HG03060 (cell line): ENCODE measurements around the gene NOTCH2NLA.
"Not testable (repeated sequence)": the region's sequence is repeated elsewhere in the genome, so short reads cannot be mapped to it uniquely, and the experiment has no call there.

Experiments
- ATAC-seq: cut with Tn5 transposase; IDR thresholded peaks from one replicate; pipeline ENCODE4 v1.9.1; 2021; ENCODE audit warnings: low read depth, moderate number of reproducible peaks; ENCODE audit not compliant: unreplicated experiment

NOTCH2NLA gene

GRCh38 chr1:146228710-146229477, at the start of gene NOTCH2NLA:
Gene NOTCH2NLA (minus strand): TSS chr1:146229021. CDS start chr1:146189337, 39,684 bp downstream.
- not testable (repeated sequence) for ATAC-seq

- ATAC-seq: peak; percentile 63
These were observed 49.5 kb upstream of the NOTCH2NLA start for GRCh38 chr1:146278346-146278745.

- not testable (repeated sequence) for ATAC-seq
These were observed 48.3 kb upstream of the NOTCH2NLA start for GRCh38 chr1:146277087-146277486.

- not testable (repeated sequence) for ATAC-seq
These were observed 45.3 kb upstream of the NOTCH2NLA start for GRCh38 chr1:146274083-146274482.

- ATAC-seq: not testable (repeated sequence)
These were observed 44.4 kb upstream of the NOTCH2NLA start for GRCh38 chr1:146273194-146273593.

- ATAC-seq: not testable (repeated sequence)
These were observed 43.9 kb upstream of the NOTCH2NLA start for GRCh38 chr1:146272734-146273133.

- ATAC-seq: not testable (repeated sequence)
These were observed 43.2 kb upstream of the NOTCH2NLA start for GRCh38 chr1:146271977-146272376.

- ATAC-seq: not testable (repeated sequence)
These were observed 41.3 kb upstream of the NOTCH2NLA start for GRCh38 chr1:146270129-146270528.

- ATAC-seq: not testable (repeated sequence)
These were observed 37.4 kb upstream of the NOTCH2NLA start for GRCh38 chr1:146266179-146266748.

GRCh38 chr1:146264761-146265160, 35.9 kb upstream of the NOTCH2NLA start:
- not testable (repeated sequence) for ATAC-seq

- not testable (repeated sequence) for ATAC-seq
These were observed 31.3 kb upstream of the NOTCH2NLA start for GRCh38 chr1:146260006-146260730.

GRCh38 chr1:146257992-146258552, 29.3 kb upstream of the NOTCH2NLA start:
- not testable (repeated sequence) for ATAC-seq

GRCh38 chr1:146254569-146255197, 25.9 kb upstream of the NOTCH2NLA start:
- not testable (repeated sequence) for ATAC-seq

- not testable (repeated sequence) for ATAC-seq
These were observed 24.5 kb upstream of the NOTCH2NLA start for GRCh38 chr1:146253249-146253855.

GRCh38 chr1:146251523-146251922, 22.7 kb upstream of the NOTCH2NLA start:
- not testable (repeated sequence) for ATAC-seq

GRCh38 chr1:146248643-146249042, 19.8 kb upstream of the NOTCH2NLA start:
- not testable (repeated sequence) for ATAC-seq

- not testable (repeated sequence) for ATAC-seq
These were observed 7.8 kb upstream of the NOTCH2NLA start for GRCh38 chr1:146236626-146237025.

- not testable (repeated sequence) for ATAC-seq
These were observed 7.3 kb upstream of the NOTCH2NLA start for GRCh38 chr1:146236026-146236601.

- not testable (repeated sequence) for ATAC-seq
These were observed 608 bp downstream of the NOTCH2NLA start for GRCh38 chr1:146228144-146228682.
